ENCODE measurements around the gene LAMC1.

The LAMC1 gene

DNA sequence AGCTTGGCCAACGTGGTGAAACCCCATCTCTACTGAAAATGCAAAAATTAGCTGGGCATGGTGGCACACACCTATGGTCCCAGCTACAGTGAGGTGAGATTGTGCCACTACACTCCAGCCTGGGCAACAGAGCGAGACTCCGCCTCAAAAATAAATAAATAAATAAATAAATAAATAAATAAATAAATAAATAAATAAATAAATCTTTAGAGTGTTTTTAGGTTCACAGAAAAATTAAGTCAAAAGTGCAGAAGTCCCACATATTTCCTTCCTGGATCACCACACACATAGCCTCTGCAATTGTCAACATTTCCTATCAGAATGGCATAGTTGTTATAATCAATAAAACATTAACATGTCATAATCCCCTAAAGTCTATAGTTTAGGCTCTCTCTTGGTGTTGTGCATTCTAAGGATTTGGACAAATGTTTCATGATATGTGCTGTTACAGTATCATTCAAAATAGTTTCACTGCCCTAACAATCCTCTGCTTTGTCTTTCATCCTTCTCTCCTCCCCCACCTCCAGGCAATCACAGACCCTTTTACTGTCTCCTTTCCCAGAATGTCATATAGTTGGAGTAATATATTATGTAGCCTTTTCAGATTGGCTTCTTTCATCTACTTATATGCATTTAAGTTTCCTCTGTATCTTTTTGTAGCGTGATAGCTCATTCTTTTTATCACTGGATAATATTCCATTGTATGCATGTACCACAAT, 58.3 kb downstream of the LAMC1 start:
- H3K9me3 ChIP-seq (ENCODE audit: control insufficient read depth, insufficient read depth, low read depth, low read length) = no peaks in the 10 kb centered on the region
- no peak overlapping the region for H3K27ac ChIP-seq (ENCODE audit: low read depth, low read length)
- H3K9ac ChIP-seq (ENCODE audit: low read length) = no peak overlapping the region
- peaks cover 4% of the 10 kb centered on the region; the same call in 1 of the 2 replicates for H3K4me1 ChIP-seq (ENCODE audit: control insufficient read depth, insufficient read depth, low read length)
- H3K36me3 ChIP-seq (ENCODE audit: control insufficient read depth, insufficient read depth, low read length) = no peaks in the 10 kb centered on the region
- no peaks in the 10 kb centered on the region for H3K27me3 ChIP-seq (ENCODE audit: control insufficient read depth, insufficient read depth, low read length)
- H3K4me3 ChIP-seq (ENCODE audit: low read depth, low read length) = no peak overlapping the region

DNA sequence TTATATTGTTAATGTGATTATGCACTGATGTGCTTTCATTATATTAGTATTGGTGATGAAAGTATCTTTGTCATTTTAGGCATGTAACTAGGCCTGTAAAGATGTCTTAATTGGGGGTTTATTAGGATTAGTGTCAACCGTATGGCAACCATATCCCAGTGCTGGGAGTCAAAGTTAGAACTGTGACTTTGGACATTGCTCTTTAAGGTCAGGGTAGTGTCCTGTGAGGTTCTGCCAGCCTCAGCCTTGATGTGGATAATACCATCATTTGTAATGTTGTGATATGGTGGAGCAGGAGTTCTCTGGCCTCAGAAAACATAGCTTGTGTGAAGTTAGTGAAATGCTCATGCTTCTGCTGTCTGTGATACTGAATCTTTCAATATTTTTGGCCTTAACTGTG, 59.4 kb downstream of the LAMC1 start:
- Histone ChIP-seq H3K27me3 (ENCODE audit: control insufficient read depth, insufficient read depth, low read length) (no peaks in the 10 kb centered on the region), H3K36me3 (ENCODE audit: control insufficient read depth, insufficient read depth, low read length) (no peaks in the 10 kb centered on the region), H3K9ac (ENCODE audit: low read length) (no peak overlapping the region), H3K4me3 (ENCODE audit: low read depth, low read length) (no peak overlapping the region), H3K4me1 (ENCODE audit: control insufficient read depth, insufficient read depth, low read length) (peaks cover 4% of the 10 kb centered on the region; the same call in 1 of the 2 replicates), H3K27ac (ENCODE audit: low read depth, low read length) (no peak overlapping the region), H3K9me3 (ENCODE audit: control insufficient read depth, insufficient read depth, low read depth, low read length) (no peaks in the 10 kb centered on the region)

- no peak overlapping the region for H3K9ac ChIP-seq (ENCODE audit: low read length)
- no peak overlapping the region for H3K4me3 ChIP-seq (ENCODE audit: low read depth, low read length)
- H3K36me3 ChIP-seq (ENCODE audit: control insufficient read depth, insufficient read depth, low read length) = no peaks in the 10 kb centered on the region
- H3K27ac ChIP-seq (ENCODE audit: low read depth, low read length) = no peak overlapping the region
- H3K9me3 ChIP-seq (ENCODE audit: control insufficient read depth, insufficient read depth, low read depth, low read length) = no peaks in the 10 kb centered on the region
- H3K27me3 ChIP-seq (ENCODE audit: control insufficient read depth, insufficient read depth, low read length) = no peaks in the 10 kb centered on the region
- H3K4me1 ChIP-seq (ENCODE audit: control insufficient read depth, insufficient read depth, low read length) = peaks cover 25% of the 10 kb centered on the region
These were observed 63.8 kb downstream of the LAMC1 start for GRCh38 chr1:183087001-183087400.

DNA sequence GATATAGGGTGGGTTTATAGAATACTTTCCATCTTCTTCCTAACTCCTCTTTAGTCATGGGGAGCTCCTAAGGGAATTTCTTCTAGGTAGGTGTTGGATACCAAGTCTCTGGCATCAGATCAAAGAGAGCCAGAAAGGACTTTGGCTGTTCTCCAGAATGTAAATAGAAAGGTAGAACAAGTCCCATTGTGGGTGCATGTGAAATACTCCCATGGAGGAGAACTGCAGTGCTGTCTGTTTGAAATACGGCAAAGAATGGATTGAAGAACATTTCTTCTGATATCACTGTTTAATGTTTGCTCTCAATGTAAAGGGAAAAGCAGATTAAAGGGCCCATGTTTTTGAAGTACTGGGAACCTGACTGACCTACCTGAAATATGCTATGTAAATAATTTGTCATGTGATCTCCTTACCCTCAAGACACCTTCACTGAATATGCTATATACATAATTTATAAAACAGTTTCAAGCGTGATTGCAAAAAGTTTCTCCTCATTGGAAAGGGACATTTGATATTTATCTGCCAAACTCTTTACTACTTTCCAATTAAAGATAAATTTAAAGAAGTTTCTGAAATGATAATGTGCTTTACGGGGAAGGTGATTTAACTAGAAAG, 65.9 kb downstream of the LAMC1 start:
- H3K36me3 ChIP-seq (ENCODE audit: control insufficient read depth, insufficient read depth, low read length) = no peaks in the 10 kb centered on the region
- no peaks in the 10 kb centered on the region for H3K9me3 ChIP-seq (ENCODE audit: control insufficient read depth, insufficient read depth, low read depth, low read length)
- no peak overlapping the region for H3K9ac ChIP-seq (ENCODE audit: low read length)
- H3K4me3 ChIP-seq (ENCODE audit: low read depth, low read length) = no peak overlapping the region
- H3K27ac ChIP-seq (ENCODE audit: low read depth, low read length) = peak overlapping the region; percentile 37; the same call in 1 of the 2 replicates
- H3K27me3 ChIP-seq (ENCODE audit: control insufficient read depth, insufficient read depth, low read length) = no peaks in the 10 kb centered on the region
- H3K4me1 ChIP-seq (ENCODE audit: control insufficient read depth, insufficient read depth, low read length) = peaks cover 38% of the 10 kb centered on the region

DNA sequence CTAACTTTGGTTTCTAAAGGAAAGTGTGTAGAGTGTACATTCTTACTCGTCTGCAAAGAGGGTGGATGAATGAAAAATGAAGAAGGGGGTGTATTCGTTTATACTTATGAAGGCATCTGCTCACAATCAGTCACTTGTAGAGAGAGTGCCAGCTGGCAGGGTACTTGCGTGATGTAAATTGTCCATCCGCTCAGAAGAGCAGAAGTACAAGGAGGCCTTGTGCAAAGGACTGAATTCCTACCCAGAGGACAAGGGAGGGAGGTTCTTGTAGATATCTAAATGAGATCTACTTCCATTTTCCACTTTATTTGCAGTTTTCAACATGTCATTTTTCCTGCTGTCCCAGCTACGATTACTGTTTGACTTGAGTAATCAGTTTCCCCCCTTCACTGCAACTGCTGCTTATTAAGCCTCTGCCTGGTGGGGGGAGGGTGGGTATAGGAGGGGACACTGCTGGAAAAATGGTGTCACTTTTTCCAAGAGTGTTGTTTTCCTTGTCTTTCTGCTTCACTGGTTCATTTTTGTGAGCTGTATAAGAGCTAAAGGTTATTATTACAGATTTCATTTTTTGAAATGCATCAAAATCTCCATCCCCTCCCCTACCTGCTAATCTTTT, 67.3 kb downstream of the LAMC1 start:
- no peaks in the 10 kb centered on the region for H3K9me3 ChIP-seq (ENCODE audit: control insufficient read depth, insufficient read depth, low read depth, low read length)
- peaks cover 42% of the 10 kb centered on the region for H3K4me1 ChIP-seq (ENCODE audit: control insufficient read depth, insufficient read depth, low read length)
- H3K27ac ChIP-seq (ENCODE audit: low read depth, low read length) = no peak overlapping the region
- no peaks in the 10 kb centered on the region for H3K27me3 ChIP-seq (ENCODE audit: control insufficient read depth, insufficient read depth, low read length)
- no peak overlapping the region for H3K4me3 ChIP-seq (ENCODE audit: low read depth, low read length)
- H3K36me3 ChIP-seq (ENCODE audit: control insufficient read depth, insufficient read depth, low read length) = no peaks in the 10 kb centered on the region
- no peak overlapping the region for H3K9ac ChIP-seq (ENCODE audit: low read length)

DNA sequence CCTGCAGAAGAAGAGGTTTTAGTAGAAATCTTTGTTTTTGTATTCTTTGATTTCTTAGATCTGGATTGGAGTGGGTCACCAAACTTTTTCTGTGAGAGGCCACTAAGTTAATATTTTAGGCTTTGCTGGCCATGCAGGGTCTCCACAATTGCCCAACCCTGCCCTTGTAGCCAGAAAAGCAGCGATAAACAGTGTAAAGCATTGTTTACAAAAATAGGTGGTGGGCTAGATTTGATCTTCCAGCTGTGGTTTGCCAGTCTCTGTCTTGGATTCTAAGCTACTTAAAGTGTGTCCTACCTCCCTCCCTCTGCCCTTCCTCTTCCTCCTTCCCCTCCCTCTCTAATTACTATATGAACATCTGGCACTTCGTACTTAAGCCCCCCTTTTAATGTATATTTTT, 68.0 kb downstream of the LAMC1 start:
- H3K9me3 ChIP-seq (ENCODE audit: control insufficient read depth, insufficient read depth, low read depth, low read length) = no peaks in the 10 kb centered on the region
- no peak overlapping the region for H3K4me3 ChIP-seq (ENCODE audit: low read depth, low read length)
- no peak overlapping the region for H3K9ac ChIP-seq (ENCODE audit: low read length)
- no peaks in the 10 kb centered on the region for H3K27me3 ChIP-seq (ENCODE audit: control insufficient read depth, insufficient read depth, low read length)
- H3K36me3 ChIP-seq (ENCODE audit: control insufficient read depth, insufficient read depth, low read length) = no peaks in the 10 kb centered on the region
- peaks cover 39% of the 10 kb centered on the region for H3K4me1 ChIP-seq (ENCODE audit: control insufficient read depth, insufficient read depth, low read length)
- no peak overlapping the region for H3K27ac ChIP-seq (ENCODE audit: low read depth, low read length)

DNA sequence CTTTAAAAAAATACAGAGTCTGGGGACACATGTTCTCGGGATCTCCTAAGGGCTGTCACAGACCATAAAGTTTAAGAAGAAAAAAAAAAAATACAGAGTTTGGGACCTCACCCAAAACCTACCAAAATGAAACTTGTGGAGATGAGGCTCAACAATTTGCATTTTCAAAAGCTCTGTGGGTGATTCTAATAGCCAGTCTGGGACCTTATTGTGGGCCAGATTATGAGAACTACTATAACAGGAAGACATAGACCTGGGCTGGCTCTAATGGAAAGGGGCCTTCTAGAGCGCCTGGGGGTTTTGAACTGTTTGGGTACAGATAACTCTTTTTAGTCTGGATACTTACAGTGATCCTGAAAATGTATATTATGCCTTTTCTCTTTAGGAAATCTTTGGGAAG, 69.1 kb downstream of the LAMC1 start:
- Histone ChIP-seq H3K27ac (ENCODE audit: low read depth, low read length) (no peak overlapping the region), H3K36me3 (ENCODE audit: control insufficient read depth, insufficient read depth, low read length) (no peaks in the 10 kb centered on the region), H3K27me3 (ENCODE audit: control insufficient read depth, insufficient read depth, low read length) (no peaks in the 10 kb centered on the region), H3K4me3 (ENCODE audit: low read depth, low read length) (no peak overlapping the region), H3K4me1 (ENCODE audit: control insufficient read depth, insufficient read depth, low read length) (peaks cover 46% of the 10 kb centered on the region), H3K9me3 (ENCODE audit: control insufficient read depth, insufficient read depth, low read depth, low read length) (no peaks in the 10 kb centered on the region), H3K9ac (ENCODE audit: low read length) (no peak overlapping the region)

GRCh38 chr1:183093066-183093668, 69.9 kb downstream of the LAMC1 start:
- H3K9ac ChIP-seq (ENCODE audit: low read length) = no peak overlapping the region
- H3K4me3 ChIP-seq (ENCODE audit: low read depth, low read length) = no peak overlapping the region
- H3K27me3 ChIP-seq (ENCODE audit: control insufficient read depth, insufficient read depth, low read length) = no peaks in the 10 kb centered on the region
- no peaks in the 10 kb centered on the region for H3K36me3 ChIP-seq (ENCODE audit: control insufficient read depth, insufficient read depth, low read length)
- peaks cover 54% of the 10 kb centered on the region for H3K4me1 ChIP-seq (ENCODE audit: control insufficient read depth, insufficient read depth, low read length)
- no peaks in the 10 kb centered on the region for H3K9me3 ChIP-seq (ENCODE audit: control insufficient read depth, insufficient read depth, low read depth, low read length)
- peak overlapping the region; percentile 9; the same call in 1 of the 2 replicates for H3K27ac ChIP-seq (ENCODE audit: low read depth, low read length)

GRCh38 chr1:183093786-183094298, 70.6 kb downstream of the LAMC1 start:
- Histone ChIP-seq H3K9ac (ENCODE audit: low read length) (no peak overlapping the region), H3K36me3 (ENCODE audit: control insufficient read depth, insufficient read depth, low read length) (no peaks in the 10 kb centered on the region), H3K4me3 (ENCODE audit: low read depth, low read length) (no peak overlapping the region), H3K27me3 (ENCODE audit: control insufficient read depth, insufficient read depth, low read length) (no peaks in the 10 kb centered on the region), H3K4me1 (ENCODE audit: control insufficient read depth, insufficient read depth, low read length) (peaks cover 58% of the 10 kb centered on the region), H3K27ac (ENCODE audit: low read depth, low read length) (peak overlapping the region; percentile 9; the same call in 1 of the 2 replicates), H3K9me3 (ENCODE audit: control insufficient read depth, insufficient read depth, low read depth, low read length) (no peaks in the 10 kb centered on the region)

DNA sequence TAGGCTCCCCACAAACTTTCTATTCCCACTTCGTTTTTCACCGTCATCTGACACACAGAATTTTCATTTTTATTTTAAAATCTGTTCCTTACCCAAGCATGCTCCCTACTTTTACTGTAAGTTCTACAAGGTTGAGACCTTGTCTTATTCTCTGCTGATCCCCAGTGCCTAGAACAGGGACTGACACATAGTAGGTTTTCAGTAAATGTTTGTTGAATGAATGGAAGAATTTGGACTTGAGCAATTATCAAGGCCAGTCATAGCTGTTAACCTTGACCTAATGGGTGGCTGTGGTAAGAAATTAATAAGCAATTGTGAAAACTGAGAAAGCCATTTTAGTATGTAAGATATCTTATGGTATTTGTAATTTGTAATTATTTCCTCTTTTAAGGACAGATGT, 71.1 kb downstream of the LAMC1 start:
- Histone ChIP-seq H3K27me3 (ENCODE audit: control insufficient read depth, insufficient read depth, low read length) (no peaks in the 10 kb centered on the region), H3K9ac (ENCODE audit: low read length) (no peak overlapping the region), H3K4me1 (ENCODE audit: control insufficient read depth, insufficient read depth, low read length) (peaks cover 53% of the 10 kb centered on the region), H3K9me3 (ENCODE audit: control insufficient read depth, insufficient read depth, low read depth, low read length) (no peaks in the 10 kb centered on the region), H3K4me3 (ENCODE audit: low read depth, low read length) (no peak overlapping the region), H3K27ac (ENCODE audit: low read depth, low read length) (no peak overlapping the region), H3K36me3 (ENCODE audit: control insufficient read depth, insufficient read depth, low read length) (no peaks in the 10 kb centered on the region)

DNA sequence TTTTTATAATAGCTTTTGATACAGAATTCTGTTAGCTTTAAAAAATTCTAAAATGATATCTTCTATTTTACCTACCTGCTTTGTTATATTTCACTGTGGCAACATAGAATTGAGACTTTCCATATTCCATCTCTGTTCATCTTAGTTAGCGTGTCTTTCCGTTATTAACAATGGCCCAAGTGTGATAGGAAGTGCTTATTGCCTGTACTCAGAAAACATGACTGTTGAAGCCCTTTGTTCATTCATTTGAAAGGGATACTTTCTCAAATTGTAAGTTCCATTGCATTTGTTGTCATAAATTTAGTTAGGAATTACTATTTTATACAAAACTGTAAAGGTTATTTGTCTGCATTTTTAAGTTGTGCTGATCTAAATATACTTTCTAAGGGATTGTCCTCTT, 73.1 kb downstream of the LAMC1 start:
- H3K4me1 ChIP-seq (ENCODE audit: control insufficient read depth, insufficient read depth, low read length) = peaks cover 57% of the 10 kb centered on the region
- no peak overlapping the region for H3K27ac ChIP-seq (ENCODE audit: low read depth, low read length)
- H3K36me3 ChIP-seq (ENCODE audit: control insufficient read depth, insufficient read depth, low read length) = no peaks in the 10 kb centered on the region
- no peak overlapping the region for H3K9ac ChIP-seq (ENCODE audit: low read length)
- no peak overlapping the region for H3K4me3 ChIP-seq (ENCODE audit: low read depth, low read length)
- H3K27me3 ChIP-seq (ENCODE audit: control insufficient read depth, insufficient read depth, low read length) = no peaks in the 10 kb centered on the region
- H3K9me3 ChIP-seq (ENCODE audit: control insufficient read depth, insufficient read depth, low read depth, low read length) = no peaks in the 10 kb centered on the region
